H54 (cell line): ENCODE data around the gene WDR75.
A peak's percentile ranks its signal among the peaks of the same experiment; 100 is the strongest.
"Not testable (repeated sequence)": the region's sequence is repeated elsewhere in the genome, so short reads cannot be mapped to it uniquely, and the experiment has no call there.

Experiments
- DNase-seq: peaks from one replicate; pipeline ENCODE4 v3.0.0; 2011; ENCODE audit warnings: low spot score, mixed read lengths; ENCODE audit not compliant: insufficient read length
- FAIRE-seq: peaks from 3 replicates; lab custom pipeline; 2011; peaks lifted over from hg19 to GRCh38; lab: Jason Lieb, UNC
- POLR2A ChIP-seq: IDR thresholded peaks from 2 replicates; pipeline ENCODE4 v1.6.1; 2011; ENCODE audit warnings: low read depth, mild to moderate bottlenecking, low read length

WDR75 gene

GRCh38 chr2:189424961-189425360, 16.3 kb upstream of the WDR75 start:
- no peak for DNase-seq
- no peak for TF ChIP-seq POLR2A
- FAIRE-seq = no peak

- no peak for TF ChIP-seq POLR2A
- FAIRE-seq = no peak
- DNase-seq = no peak
Observed at GRCh38 chr2:189425676-189426075, 15.6 kb upstream of the WDR75 start.

DNA sequence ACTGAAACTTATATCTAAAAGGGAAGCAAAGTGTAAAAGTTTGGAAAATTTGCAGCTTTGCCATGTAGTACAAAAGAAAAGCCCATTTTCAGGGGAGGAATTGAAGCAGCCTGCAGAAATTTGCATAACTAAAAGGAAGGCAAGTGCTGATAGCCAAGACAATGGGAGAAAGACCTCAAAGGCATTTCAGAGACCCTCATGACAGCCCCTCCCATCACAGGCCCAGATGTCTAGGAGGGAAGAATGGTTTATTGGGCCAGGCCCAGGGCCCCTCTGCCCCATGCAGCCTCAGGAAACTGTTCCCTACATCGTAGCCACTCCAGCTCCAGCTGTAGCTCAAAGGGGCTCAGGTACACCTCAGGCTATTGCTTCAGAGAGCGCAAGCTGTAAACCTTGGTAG, 14.4 kb upstream of the WDR75 start:
- FAIRE-seq (no peak), DNase-seq (no peak)
- no peak for TF ChIP-seq POLR2A

DNA sequence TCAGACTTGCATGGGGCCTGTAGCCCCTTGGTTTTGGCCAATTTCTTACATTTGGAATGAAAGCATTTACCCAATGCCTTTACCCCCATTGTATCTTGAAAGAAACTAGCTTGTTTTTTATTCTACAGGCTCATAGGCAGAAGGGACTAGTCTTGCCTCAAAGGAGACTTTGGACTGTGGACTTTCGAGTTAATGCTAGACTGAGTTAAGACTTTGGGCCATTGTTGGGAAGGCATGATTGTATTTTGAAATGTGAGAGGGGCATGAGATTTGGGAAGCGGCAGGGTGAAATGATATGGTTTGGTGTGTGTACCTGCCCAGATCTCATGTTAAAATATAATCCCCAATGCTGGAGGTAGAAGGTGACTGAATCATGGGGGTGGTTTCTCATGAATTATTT, 13.4 kb upstream of the WDR75 start:
- FAIRE-seq (no peak), DNase-seq (no peak)
- TF ChIP-seq POLR2A = no peak

DNA sequence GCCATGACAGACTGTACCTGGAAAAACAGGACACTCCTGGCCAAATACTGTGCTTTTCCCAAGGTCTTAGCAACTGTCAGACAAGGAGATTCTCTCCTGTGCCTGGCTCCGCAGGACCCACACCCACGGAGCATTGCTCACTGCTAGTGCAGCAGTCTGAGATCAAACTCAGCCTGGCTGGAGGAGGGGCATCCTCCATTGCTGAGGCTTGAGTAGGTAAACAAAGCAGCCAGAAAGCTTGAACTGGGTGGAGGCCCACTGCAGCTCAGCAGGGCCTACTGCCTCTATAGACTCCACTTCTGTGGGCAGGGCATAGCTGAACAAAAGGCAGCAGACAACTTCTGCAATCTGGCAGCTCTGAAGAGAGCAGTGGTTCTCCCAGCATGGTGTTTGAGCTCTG, 10.8 kb upstream of the WDR75 start:
- not testable (repeated sequence) for FAIRE-seq, DNase-seq

DNA sequence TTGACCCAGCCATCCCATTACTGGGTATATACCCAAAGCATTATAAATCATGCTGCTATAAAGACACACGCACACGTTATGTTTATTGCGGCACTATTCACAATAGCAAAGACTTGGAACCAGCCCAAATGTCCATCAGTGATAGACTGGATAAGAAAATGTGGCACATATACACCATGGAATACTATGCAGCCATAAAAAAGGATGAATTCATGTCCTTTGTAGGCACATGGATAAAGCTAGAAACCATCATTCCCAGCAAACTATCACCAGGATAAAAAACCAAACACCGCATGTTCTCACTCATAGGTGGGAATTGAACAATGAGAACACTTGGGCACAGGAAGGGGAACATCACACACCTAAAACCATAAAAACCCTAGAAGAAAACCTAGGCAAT, 5.5 kb upstream of the WDR75 start:
- not testable (repeated sequence) for DNase-seq, FAIRE-seq

GRCh38 chr2:189437926-189438325, 3.3 kb upstream of the WDR75 start:
- FAIRE-seq (no peak), DNase-seq (no peak)
- no peak for TF ChIP-seq POLR2A

- FAIRE-seq (no peak), DNase-seq (no peak)
- TF ChIP-seq POLR2A = no peak
Observed at GRCh38 chr2:189439342-189439741, 1.9 kb upstream of the WDR75 start.

GRCh38 chr2:189440644-189440946, 679 bp upstream of the WDR75 start:
- TF ChIP-seq POLR2A = no peak
- FAIRE-seq (no peak), DNase-seq (no peak)

- peak; percentile 14 for DNase-seq
- TF ChIP-seq POLR2A = no peak
- peak; percentile 20 for FAIRE-seq
Observed at GRCh38 chr2:189441709-189442074, 418 bp downstream of the WDR75 start.

DNA sequence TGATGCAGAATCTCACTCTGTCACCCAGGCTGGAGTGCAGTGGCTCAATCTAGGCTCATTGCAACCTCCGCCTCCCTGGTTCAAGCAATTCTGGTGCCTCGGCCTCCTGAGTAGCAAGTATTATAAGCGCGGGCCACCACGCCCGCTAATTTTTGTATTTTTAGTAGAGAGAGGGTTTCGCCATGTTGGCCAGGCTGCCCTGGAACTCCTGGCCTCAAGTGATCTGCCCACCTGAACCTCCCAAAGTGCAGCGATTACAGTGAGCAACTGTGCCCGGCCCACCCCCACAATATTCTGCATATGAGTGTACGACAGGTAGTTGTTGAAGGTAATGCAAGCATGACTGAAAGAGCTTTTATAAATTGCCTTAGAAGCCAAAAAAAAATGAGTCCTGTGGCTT, 1.2 kb downstream of the WDR75 start:
- no peak for DNase-seq
- no peak for TF ChIP-seq POLR2A
- FAIRE-seq = no peak

DNA sequence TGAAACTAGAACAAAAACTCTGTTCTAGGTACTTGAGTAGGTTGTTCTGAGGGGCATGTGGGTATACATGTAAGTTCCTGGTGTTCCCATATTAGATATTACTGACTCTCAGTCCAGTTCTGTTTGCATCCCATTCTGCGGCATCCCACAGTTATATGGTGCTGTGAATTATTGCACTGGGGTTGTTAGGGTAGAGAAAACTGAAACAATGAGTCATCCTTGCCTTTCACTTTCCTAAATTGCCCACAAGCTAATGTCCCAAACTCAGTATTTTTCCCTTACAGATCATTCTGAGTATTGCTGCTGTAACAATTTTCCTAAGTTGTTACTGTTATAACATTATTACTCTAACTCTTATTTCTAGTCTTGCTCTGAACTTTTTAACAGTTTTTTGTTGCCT, 3.0 kb downstream of the WDR75 start:
- DNase-seq (no peak), FAIRE-seq (no peak)
- no peak for TF ChIP-seq POLR2A

DNA sequence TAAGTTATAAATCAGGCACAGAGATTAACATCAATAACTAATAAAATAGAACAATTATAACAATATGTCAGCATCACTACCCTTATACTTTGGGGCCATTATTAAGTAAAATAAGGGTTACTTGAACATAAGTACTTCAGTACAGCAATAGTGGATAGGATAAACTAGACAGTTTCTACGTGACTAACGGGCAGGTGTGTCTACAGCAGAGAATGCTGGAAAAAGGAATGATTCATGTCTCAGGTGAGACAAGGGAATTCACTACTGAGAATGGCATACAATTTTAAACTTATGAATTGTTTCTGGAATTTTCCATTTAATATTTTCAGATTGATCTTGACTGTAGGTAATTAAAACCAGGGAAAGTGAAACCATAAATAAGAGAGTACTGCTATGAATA, 5.5 kb downstream of the WDR75 start:
- DNase-seq = no peak
- no peak for FAIRE-seq
- no peak for TF ChIP-seq POLR2A

- no peak for FAIRE-seq
- DNase-seq = no peak
- TF ChIP-seq POLR2A = no peak
Observed at GRCh38 chr2:189454009-189454408, 12.7 kb downstream of the WDR75 start.

GRCh38 chr2:189465076-189465475, 23.8 kb downstream of the WDR75 start:
- TF ChIP-seq POLR2A = no peak
- FAIRE-seq (no peak), DNase-seq (no peak)

DNA sequence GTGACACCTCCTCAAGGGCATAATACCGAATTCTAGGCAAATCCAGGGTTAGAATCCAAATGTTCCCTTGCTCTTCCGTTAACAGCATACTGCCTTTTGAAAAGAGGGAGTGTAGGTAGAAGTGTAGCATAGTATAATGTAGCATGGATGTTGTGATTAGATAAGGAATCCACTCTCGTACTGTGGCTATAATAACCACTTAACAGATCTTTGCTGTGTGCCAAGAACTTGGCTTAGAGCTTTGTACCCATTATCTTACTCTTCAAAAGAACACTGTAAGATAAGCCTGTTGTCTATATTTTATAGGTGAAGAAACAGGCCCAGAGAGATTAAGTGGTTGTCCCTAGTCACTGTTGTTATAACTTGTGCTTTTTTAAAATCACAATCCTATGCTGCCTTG, 24.2 kb downstream of the WDR75 start:
- no peak for FAIRE-seq
- TF ChIP-seq POLR2A = no peak
- no peak for DNase-seq

DNA sequence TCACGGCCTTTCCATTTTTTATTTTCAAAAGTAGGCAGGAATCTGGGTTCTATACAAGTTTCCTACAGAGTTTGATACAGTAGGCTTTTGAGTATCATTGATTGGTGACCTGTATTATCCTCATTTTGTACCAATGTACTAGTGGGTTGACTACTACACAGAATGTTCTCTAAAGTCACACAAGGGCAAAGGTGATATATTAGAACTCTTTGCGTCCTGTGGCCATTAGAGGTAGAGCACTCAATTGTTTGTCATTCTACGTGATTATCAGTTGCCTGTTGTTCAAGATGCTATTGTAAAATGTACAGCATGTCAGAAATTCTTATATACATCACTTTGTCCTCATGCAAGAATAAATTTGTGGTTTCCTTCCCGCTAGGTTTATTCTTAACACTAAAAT, 24.8 kb downstream of the WDR75 start:
- TF ChIP-seq POLR2A = no peak
- DNase-seq (no peak), FAIRE-seq (no peak)
